KOPT-K1 (cell line): ENCODE data around the gene SAE1.

Source experiments
- H3K27ac ChIP-seq: fragments of 200-600 bp; sonication (generic); 2 replicates; pipeline ENCODE4 v1.5.1; 2016; ENCODE audit warnings: antibody characterized with exemption, mild to moderate bottlenecking, low read depth, low read length; ENCODE audit not compliant: poor library complexity, severe bottlenecking
- H3K36me3 ChIP-seq: fragments of 200-600 bp; sonication (generic); 2 replicates; pipeline ENCODE4 v1.5.1; 2017; ENCODE audit warnings: antibody characterized with exemption, mild to moderate bottlenecking, low read length, moderate library complexity; ENCODE audit not compliant: insufficient read depth
- H3K9me3 ChIP-seq: fragments of 200-600 bp; sonication (generic); 2 replicates; pipeline ENCODE4 v1.5.1; 2017; ENCODE audit warnings: antibody characterized with exemption, low read length, mild to moderate bottlenecking; ENCODE audit not compliant: insufficient read depth, poor library complexity, severe bottlenecking

SAE1 gene

GRCh38 chr19:47226426-47227351 lies 96.1 kb downstream of the SAE1 start:
- Histone ChIP-seq H3K27ac (peak overlapping the region; percentile 17), H3K9me3 (no peaks in the 10 kb centered on the region), H3K36me3 (no peaks in the 10 kb centered on the region)

GRCh38 chr19:47227352-47228167 lies 96.9 kb downstream of the SAE1 start:
- H3K9me3 ChIP-seq, result no peaks in the 10 kb centered on the region
- H3K27ac ChIP-seq, result no peak overlapping the region
- H3K36me3 ChIP-seq, result no peaks in the 10 kb centered on the region

- Histone ChIP-seq H3K36me3 (no peaks in the 10 kb centered on the region), H3K27ac (no peak overlapping the region), H3K9me3 (no peaks in the 10 kb centered on the region)
Observed at GRCh38 chr19:47228168-47228936, 97.7 kb downstream of the SAE1 start.

DNA sequence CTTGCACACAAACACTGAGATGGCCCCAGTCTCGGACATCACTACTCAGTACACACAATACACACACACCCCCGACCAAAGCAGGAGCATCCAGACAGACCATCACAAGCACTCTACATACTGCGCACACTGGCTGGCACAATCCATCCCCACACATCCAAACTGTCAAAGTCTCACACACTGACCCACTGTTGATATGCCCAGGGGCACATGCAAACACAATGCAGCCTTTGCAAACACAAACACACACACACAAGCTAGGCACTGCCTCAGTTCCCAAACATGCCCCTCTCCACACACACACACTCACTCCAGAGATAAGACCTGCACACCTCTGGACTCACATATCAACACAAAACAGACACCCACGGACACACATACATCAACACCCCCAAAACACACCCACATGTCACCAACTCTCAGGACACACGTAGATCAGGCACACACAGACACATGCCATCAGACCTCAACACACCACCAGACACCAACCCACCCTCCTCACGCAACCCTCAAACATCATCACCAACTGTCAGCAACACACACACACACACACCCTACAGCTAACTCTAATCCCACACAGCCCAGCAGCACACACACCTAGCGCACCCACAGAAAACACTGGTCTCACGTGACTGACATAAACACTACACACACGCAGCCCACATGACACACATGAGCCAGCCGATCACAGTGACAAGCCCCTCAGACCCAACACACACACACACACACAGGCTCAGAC lies 98.5 kb downstream of the SAE1 start:
- Histone ChIP-seq H3K9me3 (no peaks in the 10 kb centered on the region), H3K27ac (no peak overlapping the region), H3K36me3 (no peaks in the 10 kb centered on the region)

- no peak overlapping the region for H3K27ac ChIP-seq
- no peaks in the 10 kb centered on the region for H3K9me3 ChIP-seq
Observed at GRCh38 chr19:47229676-47230053, 99.0 kb downstream of the SAE1 start.

GRCh38 chr19:47230054-47230920 lies 99.7 kb downstream of the SAE1 start:
- Histone ChIP-seq H3K27ac (no peak overlapping the region), H3K36me3 (no peaks in the 10 kb centered on the region), H3K9me3 (no peaks in the 10 kb centered on the region)

More at GRCh38 chr19:47229676-47230053, 99.0 kb downstream of the SAE1 start:
- no peaks in the 10 kb centered on the region for H3K36me3 ChIP-seq

DNA sequence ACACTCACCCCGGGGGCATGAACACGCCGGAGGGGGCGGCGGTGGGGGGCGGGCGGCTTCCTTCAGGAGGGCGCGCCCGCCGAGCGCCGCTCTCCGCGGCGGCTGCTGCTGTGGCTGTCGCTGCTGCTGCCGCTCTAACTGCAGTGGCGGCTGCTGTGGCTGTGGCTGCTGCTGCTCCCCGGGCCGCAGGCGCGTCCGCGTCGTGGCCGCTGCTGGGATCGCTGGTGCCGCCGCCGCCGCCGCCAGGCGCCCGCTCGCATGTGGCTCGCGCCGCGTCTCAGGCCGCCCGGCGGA lies 100.2 kb downstream of the SAE1 start, which contains the start of gene BBC3:
BBC3 (minus strand) TSS at position 279 of the 294 bp plus-strand sequence. CDS start 2,768 bp downstream, outside the sequence.
- Histone ChIP-seq H3K27ac (peak within 1 kb of the TSS; percentile 25), H3K36me3 (no peaks in the 10 kb centered on the region), H3K9me3 (no peaks in the 10 kb centered on the region)

- Histone ChIP-seq H3K36me3 (no peaks in the 10 kb centered on the region), H3K27ac (peak overlapping the region; percentile 25), H3K9me3 (no peaks in the 10 kb centered on the region)
Observed at GRCh38 chr19:47231215-47232054, 100.8 kb downstream of the SAE1 start.

DNA sequence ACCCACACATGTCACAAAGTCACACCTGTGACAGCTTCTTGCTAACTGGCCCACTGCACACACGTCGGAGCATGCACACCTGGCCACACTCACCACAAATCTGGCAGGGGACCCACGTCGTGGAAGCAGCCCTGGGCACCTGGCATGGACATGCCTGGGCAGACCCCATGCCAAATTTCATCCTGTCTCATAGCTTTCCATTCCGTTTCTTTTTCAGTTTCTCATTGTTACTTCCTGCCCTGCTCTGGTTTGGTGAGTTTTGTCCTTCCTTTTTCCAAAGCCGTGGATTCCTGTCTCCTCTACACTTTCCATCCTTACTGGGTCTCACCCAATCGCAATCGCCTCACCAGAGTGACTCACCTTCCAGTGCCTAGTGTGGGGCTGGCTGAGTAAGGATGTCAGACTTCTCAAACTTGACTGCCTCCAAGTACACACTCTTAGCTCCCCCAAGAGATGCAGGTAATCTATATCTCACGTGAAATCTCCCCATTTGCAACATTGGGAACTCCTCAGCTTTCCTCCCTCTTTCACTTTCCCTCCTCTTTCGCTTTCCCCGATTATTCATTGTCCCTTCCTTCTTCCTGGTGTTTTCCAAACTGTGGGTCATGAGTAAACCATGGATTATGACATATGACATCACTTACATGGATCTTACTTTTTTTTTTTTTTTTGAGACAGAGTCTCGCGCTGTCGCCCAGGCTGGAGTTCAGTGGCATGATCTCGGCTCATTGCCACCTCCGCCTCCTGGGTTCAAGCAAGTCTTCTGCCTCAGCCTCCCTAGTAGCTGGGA lies 102.0 kb downstream of the SAE1 start:
- Histone ChIP-seq H3K36me3 (no peaks in the 10 kb centered on the region), H3K27ac (no peak overlapping the region), H3K9me3 (no peaks in the 10 kb centered on the region)

DNA sequence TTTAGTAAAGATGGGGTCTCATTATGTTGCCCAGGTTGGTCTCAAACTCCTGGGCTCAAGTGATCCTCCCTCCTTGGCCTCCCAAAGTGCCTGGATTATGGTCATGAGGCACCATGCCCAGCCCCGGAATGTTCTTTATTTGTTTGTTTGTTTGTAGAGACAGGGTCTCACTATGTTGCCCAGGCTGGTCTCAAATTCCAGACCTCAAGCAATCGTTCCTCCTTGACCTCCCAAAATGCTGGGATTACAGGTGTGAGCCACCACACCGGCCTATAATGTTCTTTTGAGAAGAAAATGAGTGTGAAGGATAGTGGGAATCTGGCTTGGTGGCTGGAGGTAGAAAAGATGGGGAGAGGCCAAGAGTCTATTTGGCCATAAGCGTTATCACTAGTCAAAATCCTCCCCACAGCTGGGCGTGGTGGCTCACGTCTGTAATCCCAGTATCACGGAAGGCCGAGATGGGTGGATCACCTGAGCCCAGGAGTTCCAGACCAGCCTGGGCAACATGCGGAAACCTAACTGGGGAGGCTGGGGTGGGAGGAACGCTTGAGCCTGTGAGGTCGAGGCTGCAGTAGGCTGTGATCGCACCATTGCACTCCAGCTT lies 105.5 kb downstream of the SAE1 start:
- Histone ChIP-seq H3K9me3 (no peaks in the 10 kb centered on the region), H3K36me3 (no peaks in the 10 kb centered on the region), H3K27ac (no peak overlapping the region)

DNA sequence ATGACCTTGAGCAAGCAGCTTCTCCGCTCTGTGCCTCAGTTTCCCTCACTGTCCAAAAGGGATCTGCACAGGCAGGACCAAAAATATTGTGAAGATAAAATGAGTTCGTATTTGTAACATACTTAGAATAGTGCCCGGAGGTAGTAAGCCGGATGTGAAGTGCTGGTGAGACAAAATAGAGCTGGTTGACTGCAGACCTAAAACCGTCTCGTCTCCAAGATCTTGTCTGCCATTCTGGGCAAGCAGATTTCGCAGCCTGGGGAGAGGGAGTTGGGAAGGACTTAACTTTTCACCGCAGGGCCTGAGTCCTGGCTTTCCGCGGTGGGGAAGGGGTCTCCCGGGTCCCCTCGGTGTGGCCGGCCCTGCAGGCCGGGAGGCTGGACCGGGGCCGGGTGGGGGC lies 108.5 kb downstream of the SAE1 start:
- H3K36me3 ChIP-seq, result no peaks in the 10 kb centered on the region

GRCh38 chr19:47239610-47240296 lies 109.1 kb downstream of the SAE1 start:
- H3K9me3 ChIP-seq, result no peaks in the 10 kb centered on the region
- no peaks in the 10 kb centered on the region for H3K36me3 ChIP-seq
- H3K27ac ChIP-seq, result no peak overlapping the region

More for the DNA sequence above, 108.5 kb downstream of the SAE1 start:
- no peak overlapping the region for H3K27ac ChIP-seq
- no peaks in the 10 kb centered on the region for H3K9me3 ChIP-seq
